ENCODE results near the gene TNRC6A.
"Not testable (repeated sequence)": the region's sequence is repeated elsewhere in the genome, so short reads cannot be mapped to it uniquely, and the experiment has no call there.

Gene TNRC6A

GRCh38 chr16:24701521-24701951 lies 27.9 kb upstream of the TNRC6A start:
- Histone ChIP-seq H3K4me1 (ENCODE audit: insufficient read depth, poor library complexity, severe bottlenecking) (peaks cover 16% of the 10 kb centered on the region), H3K4me3 (ENCODE audit: severe bottlenecking) (no peak overlapping the region), H3K9me3 (ENCODE audit: severe bottlenecking) (no peaks in the 10 kb centered on the region), H3K36me3 (ENCODE audit: low read depth) (no peaks in the 10 kb centered on the region), H3K27me3 (ENCODE audit: insufficient read depth, poor library complexity, severe bottlenecking) (no peaks in the 10 kb centered on the region), H3K27ac (ENCODE audit: poor library complexity, severe bottlenecking) (peak overlapping the region; percentile 86)
- no peak for TF ChIP-seq CTCF (IDR thresholded peaks at IDR 0.05; ENCODE audit: poor library complexity, severe bottlenecking)
- no peak for DNase-seq (ENCODE audit: low spot score)
- no peak for ATAC-seq (ENCODE audit: low read depth)

- DNase-seq (ENCODE audit: low spot score); ATAC-seq (ENCODE audit: low read depth); H3K4me3 ChIP-seq (ENCODE audit: severe bottlenecking); H3K36me3 ChIP-seq (ENCODE audit: low read depth); H3K27ac ChIP-seq (ENCODE audit: poor library complexity, severe bottlenecking); H3K9me3 ChIP-seq (ENCODE audit: severe bottlenecking); H3K27me3 ChIP-seq (ENCODE audit: insufficient read depth, poor library complexity, severe bottlenecking); H3K4me1 ChIP-seq (ENCODE audit: insufficient read depth, poor library complexity, severe bottlenecking): not testable (repeated sequence)
These were observed 21.7 kb upstream of the TNRC6A start for GRCh38 chr16:24707760-24708159.

GRCh38 chr16:24713379-24713778 lies 16.1 kb upstream of the TNRC6A start:
- Histone ChIP-seq H3K27ac (ENCODE audit: poor library complexity, severe bottlenecking) (no peak overlapping the region), H3K27me3 (ENCODE audit: insufficient read depth, poor library complexity, severe bottlenecking) (no peaks in the 10 kb centered on the region), H3K9me3 (ENCODE audit: severe bottlenecking) (no peaks in the 10 kb centered on the region), H3K4me3 (ENCODE audit: severe bottlenecking) (no peak overlapping the region), H3K4me1 (ENCODE audit: insufficient read depth, poor library complexity, severe bottlenecking) (no peaks in the 10 kb centered on the region), H3K36me3 (ENCODE audit: low read depth) (no peaks in the 10 kb centered on the region)
- no peak for TF ChIP-seq CTCF (IDR thresholded peaks at IDR 0.05; ENCODE audit: poor library complexity, severe bottlenecking)
- DNase-seq (ENCODE audit: low spot score), result no peak
- ATAC-seq (ENCODE audit: low read depth), result no peak

GRCh38 chr16:24717411-24717810 lies 12.0 kb upstream of the TNRC6A start:
- Histone ChIP-seq H3K9me3 (ENCODE audit: severe bottlenecking) (no peaks in the 10 kb centered on the region), H3K27ac (ENCODE audit: poor library complexity, severe bottlenecking) (no peak overlapping the region), H3K27me3 (ENCODE audit: insufficient read depth, poor library complexity, severe bottlenecking) (no peaks in the 10 kb centered on the region), H3K4me1 (ENCODE audit: insufficient read depth, poor library complexity, severe bottlenecking) (peaks cover under 1% of the 10 kb centered on the region), H3K4me3 (ENCODE audit: severe bottlenecking) (no peak overlapping the region), H3K36me3 (ENCODE audit: low read depth) (no peaks in the 10 kb centered on the region)
- DNase-seq (ENCODE audit: low spot score) (no peak), ATAC-seq (ENCODE audit: low read depth) (no peak)
- TF ChIP-seq CTCF (IDR thresholded peaks at IDR 0.05; ENCODE audit: poor library complexity, severe bottlenecking), result no peak

GRCh38 chr16:24718967-24719521 lies 10.4 kb upstream of the TNRC6A start:
- H3K36me3 ChIP-seq (ENCODE audit: low read depth), result no peaks in the 10 kb centered on the region
- no peak for TF ChIP-seq CTCF (IDR thresholded peaks at IDR 0.05; ENCODE audit: poor library complexity, severe bottlenecking)
- ATAC-seq (ENCODE audit: low read depth), result no peak

More at GRCh38 chr16:24718967-24719521, 10.4 kb upstream of the TNRC6A start:
- no peak overlapping the region for H3K4me3 ChIP-seq (ENCODE audit: severe bottlenecking)
- H3K4me1 ChIP-seq (ENCODE audit: insufficient read depth, poor library complexity, severe bottlenecking), result peaks cover 12% of the 10 kb centered on the region
- H3K27ac ChIP-seq (ENCODE audit: poor library complexity, severe bottlenecking), result no peak overlapping the region
- no peaks in the 10 kb centered on the region for H3K27me3 ChIP-seq (ENCODE audit: insufficient read depth, poor library complexity, severe bottlenecking)
- H3K9me3 ChIP-seq (ENCODE audit: severe bottlenecking), result no peaks in the 10 kb centered on the region
- DNase-seq (ENCODE audit: low spot score), result no peak
